H9 (cell line): ENCODE data around the gene AMIGO1. TPM values are rescaled to one million over a fixed set of nuclear protein-coding genes. Genes with fewer than 3 reads are reported as not detected.

ENCODE experiments used
- DNase-seq: peaks from one replicate; pipeline ENCODE4 v3.0.0-alpha.2; 2017
- H2AFZ ChIP-seq: one replicate; pipeline ENCODE4 v1.6.1; 2013; ENCODE audit warnings: mild to moderate bottlenecking, low read length, control low read depth, moderate library complexity
- H2AK5ac ChIP-seq: 2 replicates; pipeline ENCODE4 v1.6.1; 2013; ENCODE audit warnings: low read length, control low read depth, mixed read lengths; ENCODE audit not compliant: insufficient read length
- H2BK120ac ChIP-seq: one replicate; pipeline ENCODE4 v1.6.1; 2013; ENCODE audit warnings: low read depth, mild to moderate bottlenecking, low read length, control low read depth, inconsistent platforms; ENCODE audit not compliant: poor library complexity, severe bottlenecking
- H2BK12ac ChIP-seq: 2 replicates; pipeline ENCODE4 v1.6.1; 2013; ENCODE audit warnings: low read length, control low read depth, mixed read lengths, low read depth; ENCODE audit not compliant: insufficient read length
- H2BK15ac ChIP-seq: 2 replicates; pipeline ENCODE4 v1.6.1; 2013; ENCODE audit warnings: low read depth, low read length, control low read depth
- H2BK20ac ChIP-seq: one replicate; pipeline ENCODE4 v1.6.1; 2013; ENCODE audit warnings: low read depth, mild to moderate bottlenecking, low read length, control low read depth, inconsistent platforms; ENCODE audit not compliant: poor library complexity, severe bottlenecking
- H2BK5ac ChIP-seq: 2 replicates; pipeline ENCODE4 v1.6.1; 2013; ENCODE audit warnings: low read length, control low read depth, mixed read lengths; ENCODE audit not compliant: insufficient read length
- H3K14ac ChIP-seq: 2 replicates; pipeline ENCODE4 v1.6.1; 2013; ENCODE audit warnings: low read length, control low read depth; ENCODE audit not compliant: insufficient read depth
- H3K18ac ChIP-seq: 2 replicates; pipeline ENCODE4 v1.6.1; 2013; ENCODE audit warnings: low read depth, mild to moderate bottlenecking, mixed read lengths, low read length, control low read depth; ENCODE audit not compliant: insufficient read length
- H3K23ac ChIP-seq: 2 replicates; pipeline ENCODE4 v1.6.1; 2013; ENCODE audit warnings: low read length, control low read depth, mixed read lengths, low read depth; ENCODE audit not compliant: insufficient read length
- H3K23me2 ChIP-seq: 2 replicates; pipeline ENCODE4 v1.6.1; 2013; ENCODE audit warnings: low read depth, mild to moderate bottlenecking, mixed read lengths, low read length, control low read depth; ENCODE audit not compliant: insufficient read length, poor library complexity, severe bottlenecking
- H3K27ac ChIP-seq: 2 replicates; pipeline ENCODE4 v1.5.1; 2013; ENCODE audit warnings: low read length, control low read depth, mixed read lengths, low read depth; ENCODE audit not compliant: insufficient read length
- H3K27me3 ChIP-seq: 2 replicates; pipeline ENCODE4 v1.6.1; 2013; ENCODE audit warnings: low read length, control low read depth, inconsistent platforms; ENCODE audit not compliant: insufficient read depth
- H3K4ac ChIP-seq: 2 replicates; pipeline ENCODE4 v1.6.1; 2013; ENCODE audit warnings: low read depth, mild to moderate bottlenecking, control low read depth, inconsistent platforms, low read length, moderate library complexity
- H3K4me1 ChIP-seq: 2 replicates; pipeline ENCODE4 v1.6.1; 2013; ENCODE audit warnings: low read length, control low read depth, inconsistent platforms; ENCODE audit not compliant: insufficient read depth
- H3K4me2 ChIP-seq: 2 replicates; pipeline ENCODE4 v1.6.1; 2013; ENCODE audit warnings: low read length, control low read depth, mixed read lengths; ENCODE audit not compliant: insufficient read length, insufficient read depth
- H3K56ac ChIP-seq: 2 replicates; pipeline ENCODE4 v1.6.1; 2013; ENCODE audit warnings: low read depth, mild to moderate bottlenecking, mixed read lengths, low read length, control low read depth; ENCODE audit not compliant: insufficient read length
- H3K79me1 ChIP-seq: 2 replicates; pipeline ENCODE4 v1.6.1; 2013; ENCODE audit warnings: low read depth, mild to moderate bottlenecking, moderate library complexity, low read length, control low read depth, inconsistent platforms; ENCODE audit not compliant: insufficient read depth, poor library complexity, severe bottlenecking
- H3K79me2 ChIP-seq: 2 replicates; pipeline ENCODE4 v1.6.1; 2013; ENCODE audit warnings: low read length, control low read depth, inconsistent platforms; ENCODE audit not compliant: insufficient read depth
- H3K9ac ChIP-seq: 2 replicates; pipeline ENCODE4 v1.6.1; 2013; ENCODE audit warnings: low read length, control low read depth, mixed read lengths; ENCODE audit not compliant: insufficient read length; ENCODE audit errors: extremely low read depth
- H3K9me3 ChIP-seq: one replicate; pipeline ENCODE4 v1.6.1; 2013; ENCODE audit warnings: low read depth, low read length, inconsistent platforms; ENCODE audit not compliant: control insufficient read depth
- H3T11ph ChIP-seq: one replicate; pipeline ENCODE4 v1.6.1; 2013; ENCODE audit warnings: mild to moderate bottlenecking, low read length, control low read depth, inconsistent platforms
- H4K20me1 ChIP-seq: one replicate; pipeline ENCODE4 v1.6.1; 2013; ENCODE audit not compliant: control insufficient read depth, insufficient read length, insufficient read depth
- H4K5ac ChIP-seq: 2 replicates; pipeline ENCODE4 v1.6.1; 2013; ENCODE audit warnings: low read depth, mild to moderate bottlenecking, mixed read lengths, low read length, control low read depth; ENCODE audit not compliant: insufficient read length
- H4K8ac ChIP-seq: replicated peaks from 2 replicates; pipeline ENCODE4 v1.6.1; 2013; ENCODE audit warnings: low read length, control low read depth, mixed read lengths, low read depth; ENCODE audit not compliant: insufficient read length
- H4K91ac ChIP-seq: 2 replicates; pipeline ENCODE4 v1.6.1; 2013; ENCODE audit warnings: low read depth, mild to moderate bottlenecking, moderate library complexity, mixed read lengths, low read length, control low read depth; ENCODE audit not compliant: insufficient read length
- H3K27ac Mint-ChIP-seq, 3 experiments: 2 replicates in 2 of 3; 3 replicates in 1 of 3; pipeline ENCODE4 v1.8.0; 2020 to 2021; ENCODE audit warnings: mixed read lengths in 3 of 3, mild to moderate bottlenecking in 1 of 3, moderate library complexity in 1 of 3
- H3K27me3 Mint-ChIP-seq: 2 replicates; pipeline ENCODE4 v1.8.0; 2021; ENCODE audit warnings: low read depth, mild to moderate bottlenecking, moderate library complexity, mixed read lengths
- H3K36me3 Mint-ChIP-seq, 3 experiments: 2 replicates in 2 of 3; 3 replicates in 1 of 3; pipeline ENCODE4 v1.8.0; 2020 to 2021; ENCODE audit warnings: low read depth in 3 of 3, mixed read lengths in 3 of 3; ENCODE audit not compliant: insufficient read depth in 1 of 3
- H3K4me1 Mint-ChIP-seq, 2 experiments: 2 replicates each; pipeline ENCODE4 v1.8.0; 2020; ENCODE audit warnings: mixed read lengths in 2 of 2
- H3K4me3 Mint-ChIP-seq, 2 experiments: 2 replicates in 1 of 2; 3 replicates in 1 of 2; pipeline ENCODE4 v1.8.0; 2020 to 2021; ENCODE audit warnings: mild to moderate bottlenecking in 2 of 2, mixed read lengths in 2 of 2, moderate library complexity in 1 of 2
- H3K9me3 Mint-ChIP-seq, 2 experiments: 2 replicates in 1 of 2; 3 replicates in 1 of 2; pipeline ENCODE4 v1.8.0; 2020; ENCODE audit warnings: mild to moderate bottlenecking in 2 of 2, mixed read lengths in 2 of 2, moderate library complexity in 1 of 2
- WGBS: extraction: QIAGEN DNeasy Blood & Tissue Kit; methylation state at CpG from one replicate; pipeline ENCODE4 v1.1.7; 2013; ENCODE audit warnings: missing lambda C conversion rate, low lambda C conversion rate, mixed read lengths; ENCODE audit not compliant: insufficient read length; ENCODE audit errors: extremely low coverage; 5-methylcytosine and 5-hydroxymethylcytosine counted together
- total RNA-seq: library from RNA; stranded (reverse); gene quantifications from 2 replicates; pipeline ENCODE4 v1.2.1, GENCODE V29; 2021
- TF ChIP-seq, protein P1 (sequence below): fragments of 200-600 bp; sonication (generic); conservative IDR thresholded peaks from 3 replicates; pipeline ENCODE4 v1.8.0; 2021; ENCODE audit warnings: antibody characterized with exemption, mild to moderate bottlenecking

Gene AMIGO1
- total RNA-seq, 1 experiment from 2014 or later: 4.1 TPM

GRCh38 chr1:109521002-109521951 lies 11.8 kb upstream of the AMIGO1 start:
- Histone ChIP-seq H2BK20ac (no peak overlapping the region), H3K9me3 (no peaks in the 10 kb centered on the region), H4K20me1 (no peaks in the 10 kb centered on the region), H2BK12ac (no peak overlapping the region), H3K79me2 (no peaks in the 10 kb centered on the region), H4K8ac (no peak overlapping the region), H3K27ac (no peak overlapping the region), H3K18ac (no peak overlapping the region), H3K23ac (no peak overlapping the region), H3K23me2 (no peaks in the 10 kb centered on the region), H4K91ac (no peak overlapping the region), H2AK5ac (no peak overlapping the region), H2BK15ac (no peak overlapping the region), H3K4ac (no peak overlapping the region), H2BK5ac (no peak overlapping the region), H3K4me2 (no peak overlapping the region), H3K56ac (no peak overlapping the region), H4K5ac (no peak overlapping the region), H2AFZ (no peak overlapping the region), H3K27me3 (no peaks in the 10 kb centered on the region), H3K9ac (no peak overlapping the region), H3K14ac (no peak overlapping the region), H3T11ph (no peak overlapping the region), H2BK120ac (no peak overlapping the region), H3K79me1 (no peaks in the 10 kb centered on the region), H3K4me1 (no peaks in the 10 kb centered on the region)
- Mint-ChIP-seq H3K4me1 (peaks cover 0 to 3% of the 10 kb centered on the region in 2 experiments; a peak in 1 of 4 replicates), H3K4me3 (no peak overlapping the region), H3K36me3 (no peaks in the 10 kb centered on the region), H3K27me3 (peaks cover 27% of the 10 kb centered on the region), H3K27ac (no peak overlapping the region), H3K9me3 (no peaks in the 10 kb centered on the region; a peak in 1 of 5 replicates)
- DNase-seq: no peak
- WGBS: no CpG with 5 or more reads among the region's 14 CpGs
- TF ChIP-seq, protein P1, sequence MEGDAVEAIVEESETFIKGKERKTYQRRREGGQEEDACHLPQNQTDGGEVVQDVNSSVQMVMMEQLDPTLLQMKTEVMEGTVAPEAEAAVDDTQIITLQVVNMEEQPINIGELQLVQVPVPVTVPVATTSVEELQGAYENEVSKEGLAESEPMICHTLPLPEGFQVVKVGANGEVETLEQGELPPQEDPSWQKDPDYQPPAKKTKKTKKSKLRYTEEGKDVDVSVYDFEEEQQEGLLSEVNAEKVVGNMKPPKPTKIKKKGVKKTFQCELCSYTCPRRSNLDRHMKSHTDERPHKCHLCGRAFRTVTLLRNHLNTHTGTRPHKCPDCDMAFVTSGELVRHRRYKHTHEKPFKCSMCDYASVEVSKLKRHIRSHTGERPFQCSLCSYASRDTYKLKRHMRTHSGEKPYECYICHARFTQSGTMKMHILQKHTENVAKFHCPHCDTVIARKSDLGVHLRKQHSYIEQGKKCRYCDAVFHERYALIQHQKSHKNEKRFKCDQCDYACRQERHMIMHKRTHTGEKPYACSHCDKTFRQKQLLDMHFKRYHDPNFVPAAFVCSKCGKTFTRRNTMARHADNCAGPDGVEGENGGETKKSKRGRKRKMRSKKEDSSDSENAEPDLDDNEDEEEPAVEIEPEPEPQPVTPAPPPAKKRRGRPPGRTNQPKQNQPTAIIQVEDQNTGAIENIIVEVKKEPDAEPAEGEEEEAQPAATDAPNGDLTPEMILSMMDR: no peak
